HEK293 (cell line): ENCODE measurements around the gene SORBS2.

Experiments
- CTCF ChIA-PET: fragments of 350-600 bp; formaldehyde crosslinking; extraction: SDS; loops from one replicate; lab custom pipeline; 2021; ENCODE audit warnings: antibody characterized with exemption; lab: Yijun Ruan, JAX
- POLR2A ChIA-PET: fragments of 300-600 bp; formaldehyde crosslinking; extraction: SDS; loops from one replicate; lab custom pipeline; 2020; ENCODE audit warnings: antibody characterized with exemption, inconsistent platforms; lab: Yijun Ruan, JAX
- H3K27ac ChIP-seq: fragments of 200-500 bp; sonication (Bioruptor generic); 2 replicates; pipeline ENCODE4 v1.5.1; 2014; ENCODE audit warnings: low read depth, low read length, control low read depth, inconsistent platforms; ENCODE audit errors: extremely low read depth
- H3K36me3 ChIP-seq, 2 experiments: fragments of 200-500 bp in 1 of 2; sonication (Bioruptor generic) in 1 of 2; 1 replicate in 1 of 2; 2 replicates in 1 of 2; pipeline ENCODE4 v1.5.1; 2014 to 2017; ENCODE audit warnings: inconsistent platforms in 2 of 2, low read length in 2 of 2; ENCODE audit not compliant: control insufficient read depth in 2 of 2, insufficient read depth in 1 of 2
- H3K4me1 ChIP-seq: fragments of 200-500 bp; sonication (Bioruptor generic); 2 replicates; pipeline ENCODE4 v1.5.1; 2014; ENCODE audit warnings: mild to moderate bottlenecking, low read length, inconsistent platforms; ENCODE audit not compliant: control insufficient read depth, insufficient read depth
- H3K4me3 ChIP-seq: 2 replicates; pipeline ENCODE4 v1.5.1; 2011; ENCODE audit warnings: low read depth, mild to moderate bottlenecking, control low read depth, low read length, moderate library complexity
- H3K9me3 ChIP-seq: fragments of 200-500 bp; sonication (Bioruptor generic); 2 replicates; pipeline ENCODE4 v1.5.1; 2014; ENCODE audit warnings: low read depth, low read length, inconsistent platforms; ENCODE audit not compliant: control insufficient read depth, insufficient read depth
- BCL11A ChIP-seq: fragments of 450-650 bp; formaldehyde crosslinking; IDR thresholded peaks from 2 replicates; pipeline ENCODE4 v1.5.1; 2016; ENCODE audit warnings: low read depth, missing biosample characterization, missing genetic modification characterization
- BCL11B ChIP-seq: fragments of 450-650 bp; formaldehyde crosslinking; IDR thresholded peaks from 2 replicates; pipeline ENCODE4 v1.5.1; 2016; ENCODE audit warnings: low read depth, missing biosample characterization, missing genetic modification characterization
- HOXC10 ChIP-seq: sonication (generic); formaldehyde crosslinking; IDR thresholded peaks from 2 replicates; pipeline ENCODE4 v1.8.1; 2023; ENCODE audit warnings: mild to moderate bottlenecking, missing genetic modification reagents
- PRDM1 ChIP-seq: fragments of 450-650 bp; formaldehyde crosslinking; IDR thresholded peaks from 2 replicates; pipeline ENCODE4; 2016; ENCODE audit warnings: missing biosample characterization, missing genetic modification characterization
- SALL2 ChIP-seq: fragments of 450-650 bp; formaldehyde crosslinking; IDR thresholded peaks from 2 replicates; pipeline ENCODE4 v1.5.0; 2017; ENCODE audit warnings: missing biosample characterization, mild to moderate bottlenecking, missing genetic modification characterization, borderline replicate concordance
- SCRT2 ChIP-seq: fragments of 450-650 bp; formaldehyde crosslinking; IDR thresholded peaks from 2 replicates; pipeline ENCODE4 v1.5.1; 2016; ENCODE audit warnings: missing biosample characterization, missing genetic modification characterization
- YY1 ChIP-seq: fragments of 450-650 bp; formaldehyde crosslinking; IDR thresholded peaks from 2 replicates; pipeline ENCODE4 v1.5.1; 2018; ENCODE audit warnings: missing biosample characterization, missing genetic modification characterization
- ZBTB17 ChIP-seq: fragments of 450-650 bp; formaldehyde crosslinking; IDR thresholded peaks from 2 replicates; pipeline ENCODE4 v1.5.1; 2016; ENCODE audit warnings: missing biosample characterization, missing genetic modification characterization
- ZNF169 ChIP-seq: fragments of 450-650 bp; formaldehyde crosslinking; IDR thresholded peaks from 2 replicates; pipeline ENCODE4 v1.5.1; 2016; ENCODE audit warnings: missing biosample characterization, missing genetic modification characterization
- ZNF211 ChIP-seq: fragments of 450-650 bp; formaldehyde crosslinking; IDR thresholded peaks from 2 replicates; pipeline ENCODE4 v1.5.1; 2016; ENCODE audit warnings: low read depth, missing biosample characterization, missing genetic modification characterization
- ZNF350 ChIP-seq: fragments of 450-650 bp; formaldehyde crosslinking; IDR thresholded peaks from 2 replicates; pipeline ENCODE4 v1.5.0; 2017; ENCODE audit warnings: missing biosample characterization, mild to moderate bottlenecking, missing genetic modification characterization
- ZNF354C ChIP-seq: fragments of 450-650 bp; formaldehyde crosslinking; IDR thresholded peaks from 2 replicates; pipeline ENCODE4 v1.5.1; 2016; ENCODE audit warnings: missing biosample characterization, missing genetic modification characterization, low read depth, borderline replicate concordance
- ZNF423 ChIP-seq: fragments of 450-650 bp; formaldehyde crosslinking; IDR thresholded peaks from 2 replicates; pipeline ENCODE4 v1.5.1; 2016; ENCODE audit warnings: missing biosample characterization, missing genetic modification characterization
- ZNF544 ChIP-seq: fragments of 450-650 bp; formaldehyde crosslinking; IDR thresholded peaks from 2 replicates; pipeline ENCODE4 v1.5.0; 2017; ENCODE audit warnings: missing biosample characterization, missing genetic modification characterization
- ZNF561 ChIP-seq: fragments of 450-650 bp; IDR thresholded peaks from 2 replicates; pipeline ENCODE4 v1.5.1; 2018; ENCODE audit warnings: missing biosample characterization, missing genetic modification characterization, borderline replicate concordance
- ZNF610 ChIP-seq: fragments of 450-650 bp; formaldehyde crosslinking; IDR thresholded peaks from 2 replicates; pipeline ENCODE4 v1.5.1; 2016; ENCODE audit warnings: missing biosample characterization, missing genetic modification characterization, borderline replicate concordance
- ZNF664 ChIP-seq: fragments of 450-650 bp; formaldehyde crosslinking; IDR thresholded peaks from 2 replicates; pipeline ENCODE4 v1.5.1; 2016; ENCODE audit warnings: missing biosample characterization, missing genetic modification characterization
- ZNF670 ChIP-seq: fragments of 450-650 bp; formaldehyde crosslinking; IDR thresholded peaks from 2 replicates; pipeline ENCODE4 v1.5.1; 2016; ENCODE audit warnings: missing biosample characterization, missing genetic modification characterization, low read depth
- ZNF791 ChIP-seq: fragments of 450-650 bp; formaldehyde crosslinking; IDR thresholded peaks from 2 replicates; pipeline ENCODE4 v1.5.1; 2016; ENCODE audit warnings: missing biosample characterization, missing genetic modification characterization
- ZNF843 ChIP-seq: fragments of 450-650 bp; formaldehyde crosslinking; IDR thresholded peaks from 2 replicates; pipeline ENCODE4 v1.5.1; 2016; ENCODE audit warnings: missing biosample characterization, missing genetic modification characterization
- TF ChIP-seq, protein P1 (sequence below): fragments of 450-650 bp; formaldehyde crosslinking; IDR thresholded peaks from 2 replicates; pipeline ENCODE4 v1.5.1; 2016; ENCODE audit warnings: missing biosample characterization, missing genetic modification characterization
- TF ChIP-seq, protein P2 (sequence below): fragments of 450-650 bp; formaldehyde crosslinking; IDR thresholded peaks from 2 replicates; pipeline ENCODE4 v1.5.1; 2016; ENCODE audit warnings: missing biosample characterization, missing genetic modification characterization
- TF ChIP-seq, protein P3 (sequence below): fragments of 450-650 bp; formaldehyde crosslinking; IDR thresholded peaks from 2 replicates; pipeline ENCODE4 v1.5.1; 2016; ENCODE audit warnings: missing biosample characterization, missing genetic modification characterization
- TF ChIP-seq, protein P4 (sequence below): fragments of 450-650 bp; formaldehyde crosslinking; IDR thresholded peaks from 2 replicates; pipeline ENCODE4 v1.5.1; 2016; ENCODE audit warnings: missing biosample characterization, missing genetic modification characterization

SORBS2 gene

DNA sequence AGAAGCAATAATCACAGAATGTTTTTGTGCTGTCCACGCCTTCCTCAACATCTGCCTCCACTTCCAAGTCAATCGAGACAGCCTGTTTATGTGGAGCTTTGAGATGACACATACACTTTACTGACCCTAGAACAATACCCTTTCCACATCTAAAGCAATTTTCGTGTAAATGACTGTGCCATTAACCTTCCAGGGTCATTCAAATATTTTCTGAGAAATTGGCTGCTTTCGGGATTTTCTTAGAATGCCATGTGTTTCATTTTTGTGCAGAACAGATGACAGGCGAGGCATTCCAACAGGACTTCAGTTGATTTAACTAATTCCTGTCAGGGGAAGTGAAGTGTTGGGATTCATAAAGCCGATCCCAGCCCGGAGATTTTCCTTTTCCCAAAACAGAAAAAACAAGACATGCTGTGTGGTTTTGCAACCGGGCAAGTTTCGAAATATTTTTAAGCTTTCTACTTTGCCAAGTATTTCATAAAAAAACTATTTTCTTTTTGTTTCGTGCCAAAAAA is 73.9 kb downstream of the SORBS2 start (continued):
- TF ChIP-seq ZNF544 (tag by site-specific recombination) (no peak), SALL2 (tag by site-specific recombination) (no peak), HOXC10 (CRISPR knock-in tag) (no peak), ZNF843 (tag by site-specific recombination) (no peak)
- TF ChIP-seq, protein P1, sequence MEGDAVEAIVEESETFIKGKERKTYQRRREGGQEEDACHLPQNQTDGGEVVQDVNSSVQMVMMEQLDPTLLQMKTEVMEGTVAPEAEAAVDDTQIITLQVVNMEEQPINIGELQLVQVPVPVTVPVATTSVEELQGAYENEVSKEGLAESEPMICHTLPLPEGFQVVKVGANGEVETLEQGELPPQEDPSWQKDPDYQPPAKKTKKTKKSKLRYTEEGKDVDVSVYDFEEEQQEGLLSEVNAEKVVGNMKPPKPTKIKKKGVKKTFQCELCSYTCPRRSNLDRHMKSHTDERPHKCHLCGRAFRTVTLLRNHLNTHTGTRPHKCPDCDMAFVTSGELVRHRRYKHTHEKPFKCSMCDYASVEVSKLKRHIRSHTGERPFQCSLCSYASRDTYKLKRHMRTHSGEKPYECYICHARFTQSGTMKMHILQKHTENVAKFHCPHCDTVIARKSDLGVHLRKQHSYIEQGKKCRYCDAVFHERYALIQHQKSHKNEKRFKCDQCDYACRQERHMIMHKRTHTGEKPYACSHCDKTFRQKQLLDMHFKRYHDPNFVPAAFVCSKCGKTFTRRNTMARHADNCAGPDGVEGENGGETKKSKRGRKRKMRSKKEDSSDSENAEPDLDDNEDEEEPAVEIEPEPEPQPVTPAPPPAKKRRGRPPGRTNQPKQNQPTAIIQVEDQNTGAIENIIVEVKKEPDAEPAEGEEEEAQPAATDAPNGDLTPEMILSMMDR: no peak

DNA sequence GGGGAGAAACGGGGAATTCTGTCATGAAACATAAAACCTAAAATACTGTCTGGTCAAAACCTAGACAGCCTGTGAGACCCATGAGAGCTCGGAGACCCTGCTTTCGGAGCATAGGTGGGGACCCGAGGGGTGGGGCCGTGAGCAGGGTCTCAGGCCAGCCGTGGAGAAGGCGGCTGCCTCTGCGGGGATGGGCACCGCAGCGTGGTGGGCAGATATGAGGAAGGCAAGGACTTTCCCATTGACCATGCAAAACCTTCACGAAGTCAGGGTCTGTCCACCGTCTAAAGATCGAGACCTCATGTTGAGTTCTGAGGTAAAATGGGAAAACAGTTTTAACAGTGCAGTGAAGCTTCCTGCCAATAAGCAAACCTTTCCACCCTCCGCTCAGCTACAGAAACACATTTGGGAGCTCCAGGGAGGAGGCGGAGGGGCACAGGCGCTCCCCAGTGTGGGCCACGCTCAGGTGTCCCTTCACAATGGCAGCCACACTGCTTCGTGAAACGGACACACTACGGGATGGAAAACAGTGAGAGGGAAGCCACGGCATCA is 74.4 kb downstream of the SORBS2 start:
- CTCF ChIA-PET: no interaction called here
- H3K4me3 ChIP-seq: no peak overlapping the region
- POLR2A ChIA-PET: no interaction called here
- H3K36me3 ChIP-seq: no peaks in the 10 kb centered on the region
- TF ChIP-seq BCL11B (tag by site-specific recombination): no peak
- TF ChIP-seq ZNF561: no peak
- TF ChIP-seq, protein P2, sequence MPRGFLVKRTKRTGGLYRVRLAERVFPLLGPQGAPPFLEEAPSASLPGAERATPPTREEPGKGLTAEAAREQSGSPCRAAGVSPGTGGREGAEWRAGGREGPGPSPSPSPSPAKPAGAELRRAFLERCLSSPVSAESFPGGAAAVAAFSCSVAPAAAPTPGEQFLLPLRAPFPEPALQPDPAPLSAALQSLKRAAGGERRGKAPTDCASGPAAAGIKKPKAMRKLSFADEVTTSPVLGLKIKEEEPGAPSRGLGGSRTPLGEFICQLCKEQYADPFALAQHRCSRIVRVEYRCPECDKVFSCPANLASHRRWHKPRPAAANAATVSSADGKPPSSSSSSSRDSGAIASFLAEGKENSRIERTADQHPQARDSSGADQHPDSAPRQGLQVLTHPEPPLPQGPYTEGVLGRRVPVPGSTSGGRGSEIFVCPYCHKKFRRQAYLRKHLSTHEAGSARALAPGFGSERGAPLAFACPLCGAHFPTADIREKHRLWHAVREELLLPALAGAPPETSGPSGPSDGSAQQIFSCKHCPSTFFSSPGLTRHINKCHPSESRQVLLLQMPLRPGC: no peak
- no peak for TF ChIP-seq ZNF610 (tag by site-specific recombination)
- no peak for TF ChIP-seq SCRT2 (tag by site-specific recombination)
- TF ChIP-seq ZNF169: no peak
- TF ChIP-seq ZNF354C (tag by site-specific recombination): no peak
- no peak for TF ChIP-seq YY1 (tag by site-specific recombination)
- TF ChIP-seq ZNF211 (tag by site-specific recombination): no peak
- no peak for TF ChIP-seq ZBTB17
- no peak for TF ChIP-seq ZNF544 (tag by site-specific recombination)
- TF ChIP-seq ZNF670 (tag by site-specific recombination): no peak
- TF ChIP-seq PRDM1 (tag by site-specific recombination): no peak
- no peak for TF ChIP-seq ZNF791 (tag by site-specific recombination)
- no peak for TF ChIP-seq ZNF350
- TF ChIP-seq, protein P3, sequence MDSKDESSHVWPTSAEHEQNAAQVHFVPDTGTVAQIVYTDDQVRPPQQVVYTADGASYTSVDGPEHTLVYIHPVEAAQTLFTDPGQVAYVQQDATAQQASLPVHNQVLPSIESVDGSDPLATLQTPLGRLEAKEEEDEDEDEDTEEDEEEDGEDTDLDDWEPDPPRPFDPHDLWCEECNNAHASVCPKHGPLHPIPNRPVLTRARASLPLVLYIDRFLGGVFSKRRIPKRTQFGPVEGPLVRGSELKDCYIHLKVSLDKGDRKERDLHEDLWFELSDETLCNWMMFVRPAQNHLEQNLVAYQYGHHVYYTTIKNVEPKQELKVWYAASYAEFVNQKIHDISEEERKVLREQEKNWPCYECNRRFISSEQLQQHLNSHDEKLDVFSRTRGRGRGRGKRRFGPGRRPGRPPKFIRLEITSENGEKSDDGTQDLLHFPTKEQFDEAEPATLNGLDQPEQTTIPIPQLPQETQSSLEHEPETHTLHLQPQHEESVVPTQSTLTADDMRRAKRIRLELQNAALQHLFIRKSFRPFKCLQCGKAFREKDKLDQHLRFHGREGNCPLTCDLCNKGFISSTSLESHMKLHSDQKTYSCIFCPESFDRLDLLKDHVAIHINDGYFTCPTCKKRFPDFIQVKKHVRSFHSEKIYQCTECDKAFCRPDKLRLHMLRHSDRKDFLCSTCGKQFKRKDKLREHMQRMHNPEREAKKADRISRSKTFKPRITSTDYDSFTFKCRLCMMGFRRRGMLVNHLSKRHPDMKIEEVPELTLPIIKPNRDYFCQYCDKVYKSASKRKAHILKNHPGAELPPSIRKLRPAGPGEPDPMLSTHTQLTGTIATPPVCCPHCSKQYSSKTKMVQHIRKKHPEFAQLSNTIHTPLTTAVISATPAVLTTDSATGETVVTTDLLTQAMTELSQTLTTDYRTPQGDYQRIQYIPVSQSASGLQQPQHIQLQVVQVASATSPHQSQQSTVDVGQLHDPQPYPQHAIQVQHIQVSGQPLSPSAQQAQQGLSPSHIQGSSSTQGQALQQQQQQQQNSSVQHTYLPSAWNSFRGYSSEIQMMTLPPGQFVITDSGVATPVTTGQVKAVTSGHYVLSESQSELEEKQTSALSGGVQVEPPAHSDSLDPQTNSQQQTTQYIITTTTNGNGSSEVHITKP (tag by site-specific recombination): no peak
- TF ChIP-seq ZNF664: no peak
- no peak for TF ChIP-seq BCL11A
- no peak for TF ChIP-seq ZNF423 (tag by site-specific recombination)
- TF ChIP-seq, protein P4, sequence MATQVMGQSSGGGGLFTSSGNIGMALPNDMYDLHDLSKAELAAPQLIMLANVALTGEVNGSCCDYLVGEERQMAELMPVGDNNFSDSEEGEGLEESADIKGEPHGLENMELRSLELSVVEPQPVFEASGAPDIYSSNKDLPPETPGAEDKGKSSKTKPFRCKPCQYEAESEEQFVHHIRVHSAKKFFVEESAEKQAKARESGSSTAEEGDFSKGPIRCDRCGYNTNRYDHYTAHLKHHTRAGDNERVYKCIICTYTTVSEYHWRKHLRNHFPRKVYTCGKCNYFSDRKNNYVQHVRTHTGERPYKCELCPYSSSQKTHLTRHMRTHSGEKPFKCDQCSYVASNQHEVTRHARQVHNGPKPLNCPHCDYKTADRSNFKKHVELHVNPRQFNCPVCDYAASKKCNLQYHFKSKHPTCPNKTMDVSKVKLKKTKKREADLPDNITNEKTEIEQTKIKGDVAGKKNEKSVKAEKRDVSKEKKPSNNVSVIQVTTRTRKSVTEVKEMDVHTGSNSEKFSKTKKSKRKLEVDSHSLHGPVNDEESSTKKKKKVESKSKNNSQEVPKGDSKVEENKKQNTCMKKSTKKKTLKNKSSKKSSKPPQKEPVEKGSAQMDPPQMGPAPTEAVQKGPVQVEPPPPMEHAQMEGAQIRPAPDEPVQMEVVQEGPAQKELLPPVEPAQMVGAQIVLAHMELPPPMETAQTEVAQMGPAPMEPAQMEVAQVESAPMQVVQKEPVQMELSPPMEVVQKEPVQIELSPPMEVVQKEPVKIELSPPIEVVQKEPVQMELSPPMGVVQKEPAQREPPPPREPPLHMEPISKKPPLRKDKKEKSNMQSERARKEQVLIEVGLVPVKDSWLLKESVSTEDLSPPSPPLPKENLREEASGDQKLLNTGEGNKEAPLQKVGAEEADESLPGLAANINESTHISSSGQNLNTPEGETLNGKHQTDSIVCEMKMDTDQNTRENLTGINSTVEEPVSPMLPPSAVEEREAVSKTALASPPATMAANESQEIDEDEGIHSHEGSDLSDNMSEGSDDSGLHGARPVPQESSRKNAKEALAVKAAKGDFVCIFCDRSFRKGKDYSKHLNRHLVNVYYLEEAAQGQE (tag by site-specific recombination): no peak
- TF ChIP-seq, all 188 proteins: peak for 0
- Histone ChIP-seq H3K27ac (no peak overlapping the region), H3K4me1 (0 out of 2 replicates have a peak, but pooled peaks cover 1% of the 10 kb centered on the region), H3K9me3 (no peaks in the 10 kb centered on the region)
